Ishikawa (cell line): ENCODE measurements around the gene LRTM2.

ENCODE experiments used
- CEBPB ChIP-seq: IDR thresholded peaks from 2 replicates; pipeline ENCODE4 v1.6.1; 2012
- CREB1 ChIP-seq: IDR thresholded peaks from 2 replicates; pipeline ENCODE4 v1.6.1; 2012; ENCODE audit warnings: low read depth
- EGR1 ChIP-seq: IDR thresholded peaks from 2 replicates; pipeline ENCODE4 v1.6.1; 2012
- EP300 ChIP-seq: IDR thresholded peaks from 2 replicates; pipeline ENCODE4 v1.6.1; 2012; ENCODE audit warnings: borderline replicate concordance
- FOXM1 ChIP-seq: IDR thresholded peaks from 2 replicates; pipeline ENCODE4 v1.6.1; 2012; ENCODE audit warnings: low read depth, borderline replicate concordance
- MAX ChIP-seq: IDR thresholded peaks from 2 replicates; pipeline ENCODE4 v1.6.1; 2012
- NFIC ChIP-seq: IDR thresholded peaks from 2 replicates; pipeline ENCODE4 v1.6.1; 2012
- RAD21 ChIP-seq: IDR thresholded peaks from 2 replicates; pipeline ENCODE4 v1.6.1; 2012; ENCODE audit warnings: low read depth
- REST ChIP-seq: IDR thresholded peaks from 2 replicates; pipeline ENCODE4 v1.6.1; 2012; ENCODE audit warnings: low read depth, mild to moderate bottlenecking
- TAF1 ChIP-seq: IDR thresholded peaks from 2 replicates; pipeline ENCODE4 v1.6.1; 2012; ENCODE audit warnings: low read depth, mild to moderate bottlenecking
- TCF12 ChIP-seq: IDR thresholded peaks from 2 replicates; pipeline ENCODE4 v1.6.1; 2012; ENCODE audit warnings: low read depth
- TEAD4 ChIP-seq: IDR thresholded peaks from 2 replicates; pipeline ENCODE4 v1.6.1; 2012
- USF1 ChIP-seq: IDR thresholded peaks from 2 replicates; pipeline ENCODE4 v1.6.1; 2012
- YY1 ChIP-seq: IDR thresholded peaks from 2 replicates; pipeline ENCODE4 v1.6.1; 2012; ENCODE audit warnings: low read depth
- ZBTB7A ChIP-seq: IDR thresholded peaks from 2 replicates; pipeline ENCODE4 v1.6.1; 2012; ENCODE audit warnings: low read depth

The LRTM2 gene

GRCh38 chr12:1870086-1870485, 49.7 kb downstream of the LRTM2 start:
- TF ChIP-seq NFIC (no peak), FOXM1 (no peak), EGR1 (no peak), ZBTB7A (no peak), TEAD4 (no peak)

- TF ChIP-seq EP300 (no peak), CREB1 (no peak), TCF12 (no peak), TAF1 (no peak), CEBPB (no peak), EGR1 (no peak), ZBTB7A (no peak), RAD21 (no peak), MAX (no peak), TEAD4 (no peak), REST (no peak), NFIC (no peak), USF1 (no peak), YY1 (no peak), FOXM1 (no peak)
These were observed 50.9 kb downstream of the LRTM2 start for GRCh38 chr12:1870998-1871917.

GRCh38 chr12:1872001-1872400, 51.6 kb downstream of the LRTM2 start:
- TF ChIP-seq RAD21 (no peak), REST (no peak)

- TF ChIP-seq EGR1 = no peak
- no peak for TF ChIP-seq EP300
- TF ChIP-seq CEBPB = no peak
- no peak for TF ChIP-seq RAD21
- TF ChIP-seq ZBTB7A = no peak
- TF ChIP-seq YY1 = no peak
- TF ChIP-seq TAF1 = no peak
- TF ChIP-seq USF1 = no peak
- TF ChIP-seq NFIC = no peak
- no peak for TF ChIP-seq TEAD4
- no peak for TF ChIP-seq CREB1
- TF ChIP-seq MAX = no peak
- no peak for TF ChIP-seq REST
These were observed 52.1 kb downstream of the LRTM2 start for GRCh38 chr12:1872448-1872847.
